Measurements from ENCODE around the gene TNPO3.

TNPO3 gene

GRCh38 chr7:129094501-129094900 lies 39.6 kb upstream of the TNPO3 start:
- TF ChIP-seq CTCF (IDR thresholded peaks at IDR 0.05; ENCODE audit: control insufficient read depth, insufficient read depth, low read depth, low read length, missing control alignments): no peak
- no peak overlapping the region for H3K4me3 ChIP-seq (ENCODE audit: control insufficient read depth, low read depth, low read length)
- DNase-seq (ENCODE audit: low read depth): no peak

- TF ChIP-seq CTCF (IDR thresholded peaks at IDR 0.05; ENCODE audit: control insufficient read depth, insufficient read depth, low read depth, low read length, missing control alignments): no peak
- DNase-seq (ENCODE audit: low read depth): no peak
- H3K4me3 ChIP-seq (ENCODE audit: control insufficient read depth, low read depth, low read length): no peak overlapping the region
Measured at GRCh38 chr7:129093867-129094456, 39.1 kb upstream of the TNPO3 start.

- TF ChIP-seq CTCF (IDR thresholded peaks at IDR 0.05; ENCODE audit: control insufficient read depth, insufficient read depth, low read depth, low read length, missing control alignments): peak; percentile 99
- H3K4me3 ChIP-seq (ENCODE audit: control insufficient read depth, low read depth, low read length): no peak overlapping the region
- no peak for DNase-seq (ENCODE audit: low read depth)
Measured at GRCh38 chr7:129091484-129092002, 36.6 kb upstream of the TNPO3 start.

GRCh38 chr7:129090300-129090907 lies 35.5 kb upstream of the TNPO3 start:
- no peak for DNase-seq (ENCODE audit: low read depth)
- H3K4me3 ChIP-seq (ENCODE audit: control insufficient read depth, low read depth, low read length): no peak overlapping the region
- TF ChIP-seq CTCF (IDR thresholded peaks at IDR 0.05; ENCODE audit: control insufficient read depth, insufficient read depth, low read depth, low read length, missing control alignments): no peak

- no peak for DNase-seq (ENCODE audit: low read depth)
Measured at GRCh38 chr7:129089521-129090212, 34.8 kb upstream of the TNPO3 start.

More at GRCh38 chr7:129089521-129090212, 34.8 kb upstream of the TNPO3 start:
- no peak overlapping the region for H3K4me3 ChIP-seq (ENCODE audit: control insufficient read depth, low read depth, low read length)
- TF ChIP-seq CTCF (IDR thresholded peaks at IDR 0.05; ENCODE audit: control insufficient read depth, insufficient read depth, low read depth, low read length, missing control alignments): no peak

All from AG09309 (cell line).